Measurements from ENCODE around the gene NVL. TPM values are rescaled to one million over a fixed set of nuclear protein-coding genes. Genes with fewer than 3 reads are reported as not detected.

The NVL gene
- total RNA-seq, 1 experiment from 2014 or later, result 25.8 TPM

- DNase-seq, result no peak
These were observed 133.0 kb downstream of the NVL start for GRCh38 chr1:224196813-224197600.

GRCh38 chr1:224193319-224193966, 136.5 kb downstream of the NVL start:
- Histone ChIP-seq H3K27me3 (no peaks in the 10 kb centered on the region), H3K4me3 (no peak overlapping the region), H3K36me3 (peaks cover 56% of the 10 kb centered on the region), H3K9me3 (no peaks in the 10 kb centered on the region)
- DNase-seq, result no peak

More at GRCh38 chr1:224196813-224197600, 133.0 kb downstream of the NVL start:
- no peaks in the 10 kb centered on the region for H3K9me3 ChIP-seq
- H3K36me3 ChIP-seq, result peaks cover 26% of the 10 kb centered on the region
- H3K4me3 ChIP-seq, result no peak overlapping the region
- no peaks in the 10 kb centered on the region for H3K27me3 ChIP-seq

- H3K36me3 ChIP-seq, result peaks cover 68% of the 10 kb centered on the region
- H3K27me3 ChIP-seq, result no peaks in the 10 kb centered on the region
- DNase-seq, result no peak
- H3K4me3 ChIP-seq, result no peak overlapping the region
- H3K9me3 ChIP-seq, result no peaks in the 10 kb centered on the region
These were observed 137.7 kb downstream of the NVL start for GRCh38 chr1:224192082-224192788.

- Histone ChIP-seq H3K9me3 (no peaks in the 10 kb centered on the region), H3K27me3 (no peaks in the 10 kb centered on the region), H3K4me3 (no peak overlapping the region), H3K36me3 (peaks cover 93% of the 10 kb centered on the region)
- no peak for DNase-seq
These were observed 140.4 kb downstream of the NVL start for GRCh38 chr1:224189561-224189960.

- H3K4me3 ChIP-seq, result no peak overlapping the region
- peaks cover 90% of the 10 kb centered on the region for H3K36me3 ChIP-seq
- no peaks in the 10 kb centered on the region for H3K9me3 ChIP-seq
- H3K27me3 ChIP-seq, result no peaks in the 10 kb centered on the region
- no peak for DNase-seq
These were observed 141.7 kb downstream of the NVL start for GRCh38 chr1:224188286-224188685.

- Histone ChIP-seq H3K9me3 (no peaks in the 10 kb centered on the region), H3K36me3 (peaks cover 63% of the 10 kb centered on the region), H3K27me3 (no peaks in the 10 kb centered on the region), H3K4me3 (peak overlapping the region; percentile 94)
- no peak for DNase-seq
These were observed 144.8 kb downstream of the NVL start for GRCh38 chr1:224185208-224185607.

GRCh38 chr1:224183591-224184312, 146.2 kb downstream of the NVL start:
- peak; percentile 74 for DNase-seq
- Histone ChIP-seq H3K27me3 (no peaks in the 10 kb centered on the region), H3K9me3 (no peaks in the 10 kb centered on the region), H3K4me3 (peak overlapping the region; percentile 94), H3K36me3 (peaks cover 51% of the 10 kb centered on the region)

- peak; percentile 90 for DNase-seq
- Histone ChIP-seq H3K27me3 (no peaks in the 10 kb centered on the region), H3K36me3 (peaks cover 43% of the 10 kb centered on the region), H3K9me3 (no peaks in the 10 kb centered on the region), H3K4me3 (peak within 1 kb of the TSS; percentile 94)
These were observed 146.9 kb downstream of the NVL start, which contains the start of gene DEGS1 for GRCh38 chr1:224182866-224183590. Gene DEGS1, plus strand, starts transcription at chr1:224183240. Its CDS starts 97 bp downstream, at chr1:224183337.

- Histone ChIP-seq H3K36me3 (peaks cover 36% of the 10 kb centered on the region), H3K4me3 (peak overlapping the region; percentile 94), H3K27me3 (no peaks in the 10 kb centered on the region), H3K9me3 (no peaks in the 10 kb centered on the region)
- DNase-seq, result no peak
These were observed 147.7 kb downstream of the NVL start for GRCh38 chr1:224182057-224182865.

- Histone ChIP-seq H3K27me3 (no peaks in the 10 kb centered on the region), H3K9me3 (no peaks in the 10 kb centered on the region), H3K4me3 (no peak overlapping the region), H3K36me3 (peaks cover 27% of the 10 kb centered on the region)
- DNase-seq, result no peak
These were observed 148.5 kb downstream of the NVL start for GRCh38 chr1:224181453-224181810.

- no peak for DNase-seq
- Histone ChIP-seq H3K27me3 (no peaks in the 10 kb centered on the region), H3K4me3 (no peak overlapping the region), H3K9me3 (no peaks in the 10 kb centered on the region), H3K36me3 (peaks cover 22% of the 10 kb centered on the region)
These were observed 149.1 kb downstream of the NVL start for GRCh38 chr1:224180783-224181452.

- Histone ChIP-seq H3K27me3 (no peaks in the 10 kb centered on the region), H3K36me3 (peaks cover 3% of the 10 kb centered on the region), H3K4me3 (no peak overlapping the region), H3K9me3 (no peaks in the 10 kb centered on the region)
- no peak for DNase-seq
These were observed 151.1 kb downstream of the NVL start for GRCh38 chr1:224178894-224179293.

- H3K4me3 ChIP-seq, result no peak overlapping the region
- no peaks in the 10 kb centered on the region for H3K36me3 ChIP-seq
- no peaks in the 10 kb centered on the region for H3K27me3 ChIP-seq
- DNase-seq, result no peak
- H3K9me3 ChIP-seq, result no peaks in the 10 kb centered on the region
These were observed 152.5 kb downstream of the NVL start for GRCh38 chr1:224177356-224177999.

All from MG63 (cell line).